K562 (cell line): ENCODE results near the gene YES1. TPM values are rescaled to one million over a fixed set of nuclear protein-coding genes. Genes with fewer than 3 reads are reported as not detected.

Experiments used
- ATAC-seq: fragments of 200-7000 bp; cut with Tn5 transposase; 3 replicates; pipeline ENCODE4 v1.9.1; 2020; ENCODE audit warnings: moderate library complexity
- BruUV-seq: library from RNA; stranded (reverse); fragments of 400-500 nt; replicated peaks from 2 replicates; lab custom pipeline; 2021; lab: Mats Ljungman, UMichigan
- CTCF ChIA-PET: fragments of 300-600 bp; formaldehyde crosslinking; extraction: SDS; loops from one replicate; lab custom pipeline; 2021; ENCODE audit warnings: low intra/inter-chr PET ratio; lab: Yijun Ruan, JAX
- POLR2A ChIA-PET: fragments of 300-600, 350-650 bp; sonication (Branson Sonifier 250); formaldehyde crosslinking; extraction: SDS; loops from one replicate; lab custom pipeline; 2021; ENCODE audit warnings: antibody characterized with exemption, inconsistent platforms; lab: Yijun Ruan, JAX
- DNase-seq, 4 experiments: peaks; one replicate each; pipeline versions ENCODE4 v3.0.0 to v3.0.0-alpha.2; 2011 to 2018; ENCODE audit warnings: low spot score in 3 of 4, mixed read lengths in 3 of 4; ENCODE audit errors: extremely low read depth in 1 of 4
- FAIRE-seq: peaks from 2 replicates; lab custom pipeline; 2011; peaks lifted over from hg19 to GRCh38; lab: Jason Lieb, UNC
- H2AFZ ChIP-seq: 2 replicates; pipeline ENCODE4 v1.6.0; 2011; ENCODE audit warnings: low read depth, low read length, control low read depth, inconsistent platforms
- H3K27ac ChIP-seq: fragments of 200-600 bp; 3 replicates; pipeline ENCODE4 v1.8.0; 2011; ENCODE audit warnings: low read depth, mild to moderate bottlenecking, control low read depth, inconsistent platforms, low read length, moderate library complexity, mixed read lengths; ENCODE audit errors: extremely low read depth
- H3K27me3 ChIP-seq, 2 experiments: fragments of 300-600 bp in 1 of 2; 2 replicates in 1 of 2; 3 replicates in 1 of 2; pipeline versions ENCODE4 v1.6.0 to v1.8.0; 2011; ENCODE audit warnings: inconsistent platforms in 2 of 2, low read length in 2 of 2, mild to moderate bottlenecking in 1 of 2, mixed read lengths in 1 of 2, moderate library complexity in 1 of 2; ENCODE audit not compliant: control insufficient read depth in 2 of 2, insufficient read depth in 2 of 2
- H3K36me3 ChIP-seq: fragments of 300-600 bp; 3 replicates; pipeline ENCODE4 v1.8.0; 2011; ENCODE audit warnings: mild to moderate bottlenecking, low read length, inconsistent platforms; ENCODE audit not compliant: control insufficient read depth, insufficient read depth
- H3K4me1 ChIP-seq, 2 experiments: fragments of 200-600 bp in 1 of 2; replicated peaks in 1 of 2; 2 replicates in 1 of 2; 3 replicates in 1 of 2; pipeline versions ENCODE4 v1.5.1 to v1.8.0; 2011; ENCODE audit warnings: inconsistent platforms in 2 of 2, low read length in 2 of 2, mild to moderate bottlenecking in 1 of 2, mixed read lengths in 1 of 2, moderate library complexity in 1 of 2; ENCODE audit not compliant: control insufficient read depth in 2 of 2, insufficient read depth in 2 of 2
- H3K4me2 ChIP-seq: 2 replicates; pipeline ENCODE4 v1.6.1; 2011; ENCODE audit warnings: low read length, control low read depth, inconsistent platforms, mixed read lengths; ENCODE audit not compliant: insufficient read depth
- H3K4me3 ChIP-seq: fragments of 200-600 bp; sonication (generic), shearing (Covaris generic); 2 replicates; pipeline ENCODE4 v1.5.1; 2016; ENCODE audit warnings: control low read depth, inconsistent platforms
- H3K79me2 ChIP-seq: fragments of 200-600 bp; 3 replicates; pipeline ENCODE4 v1.8.0; 2011; ENCODE audit warnings: low read length, inconsistent platforms; ENCODE audit not compliant: control insufficient read depth, insufficient read depth
- H3K9ac ChIP-seq, 2 experiments: 2 replicates each; pipeline versions ENCODE4 v1.6.0 to v1.6.1; 2011; ENCODE audit warnings: low read depth in 2 of 2, low read length in 2 of 2, control low read depth in 1 of 2, inconsistent platforms in 1 of 2, mild to moderate bottlenecking in 1 of 2, mixed read lengths in 1 of 2; ENCODE audit not compliant: insufficient read depth in 1 of 2
- H3K9me1 ChIP-seq: one replicate; pipeline ENCODE4 v1.6.0; 2011; ENCODE audit warnings: inconsistent platforms, mild to moderate bottlenecking, low read length, moderate library complexity; ENCODE audit not compliant: control insufficient read depth, insufficient read depth
- H3K9me3 ChIP-seq: replicated peaks from 2 replicates; pipeline ENCODE4 v1.5.1; 2011; ENCODE audit warnings: low read depth, low read length, inconsistent platforms; ENCODE audit not compliant: control insufficient read depth, insufficient read depth
- H4K20me1 ChIP-seq: replicated peaks from 2 replicates; pipeline ENCODE4 v1.6.1; 2011; ENCODE audit warnings: low read length, inconsistent platforms, mixed read lengths; ENCODE audit not compliant: control insufficient read depth, insufficient read depth
- ATF1 ChIP-seq, 2 experiments: fragments of 450-650 bp in 1 of 2; IDR thresholded peaks; 2 replicates each; pipeline ENCODE4 v1.6.1; 2016; ENCODE audit warnings: missing compliant biosample characterization in 1 of 2, missing genetic modification characterization in 1 of 2
- ETS2 ChIP-seq: IDR thresholded peaks from 2 replicates; pipeline ENCODE4 v1.6.1; 2016; ENCODE audit warnings: borderline replicate concordance, missing genetic modification characterization, mild to moderate bottlenecking, moderate library complexity, missing compliant biosample characterization; ENCODE audit not compliant: poor library complexity, severe bottlenecking
- FOXO4 ChIP-seq: fragments of 450-650 bp; formaldehyde crosslinking; IDR thresholded peaks from 2 replicates; pipeline ENCODE4 v1.4.0; 2020; ENCODE audit warnings: mild to moderate bottlenecking, moderate library complexity
- FOXP1 ChIP-seq: sonication (generic); formaldehyde crosslinking; IDR thresholded peaks from 2 replicates; pipeline ENCODE4 v1.8.0; 2022; ENCODE audit warnings: mild to moderate bottlenecking, missing genetic modification reagents
- KLF10 ChIP-seq: fragments of 250-450 bp; sonication (Bioruptor Pico); IDR thresholded peaks from 2 replicates; pipeline ENCODE4 v1.6.1; 2021; ENCODE audit warnings: matching md5 sums
- MCM2 ChIP-seq: fragments of 450-650 bp; IDR thresholded peaks from 2 replicates; pipeline ENCODE4 v1.6.1; 2017; ENCODE audit warnings: low read depth, mild to moderate bottlenecking
- NFIC ChIP-seq: fragments of 450-650 bp; IDR thresholded peaks from 2 replicates; pipeline ENCODE4 v1.6.1; 2017; ENCODE audit warnings: mild to moderate bottlenecking, inconsistent platforms
- RBM15 ChIP-seq: fragments of 200-400 bp; formaldehyde crosslinking; IDR thresholded peaks from 2 replicates; pipeline ENCODE4 v1.6.1; 2018; ENCODE audit warnings: mild to moderate bottlenecking, low read length, moderate library complexity; ENCODE audit not compliant: insufficient read depth
- RFX7 ChIP-seq: fragments of 250-450 bp; sonication (Bioruptor Pico); IDR thresholded peaks from 2 replicates; pipeline ENCODE4 v1.5.1; 2021; ENCODE audit warnings: mild to moderate bottlenecking
- SMARCB1 ChIP-seq: IDR thresholded peaks from 2 replicates; pipeline ENCODE4 v1.6.1; 2011; ENCODE audit warnings: improper control_type of control experiment, low read depth; ENCODE audit not compliant: insufficient read length
- SNAPC5 ChIP-seq: fragments of 250-450 bp; sonication (Bioruptor Pico); IDR thresholded peaks from 2 replicates; pipeline ENCODE4 v1.8.0; 2021; ENCODE audit warnings: moderate library complexity, mild to moderate bottlenecking, inconsistent platforms
- TARDBP ChIP-seq: fragments of 450-650 bp; IDR thresholded peaks from 2 replicates; pipeline ENCODE4 v1.6.1; 2016
- ZNF133 ChIP-seq: fragments of 250-450 bp; sonication (Bioruptor Pico); IDR thresholded peaks from 2 replicates; pipeline ENCODE4 v1.4.0; 2020; ENCODE audit warnings: mild to moderate bottlenecking
- ZNF212 ChIP-seq: fragments of 450-650 bp; formaldehyde crosslinking; IDR thresholded peaks from 2 replicates; pipeline ENCODE4 v1.4.0; 2020; ENCODE audit warnings: mild to moderate bottlenecking
- ZNF263 ChIP-seq: sonication (generic); formaldehyde crosslinking; IDR thresholded peaks from 2 replicates; pipeline ENCODE4 v1.8.0; 2022; ENCODE audit warnings: mild to moderate bottlenecking, missing genetic modification reagents, borderline replicate concordance
- ZNF3 ChIP-seq: fragments of 250-450 bp; sonication (Bioruptor Pico); IDR thresholded peaks from 2 replicates; pipeline ENCODE4 v1.5.0; 2021; ENCODE audit warnings: mild to moderate bottlenecking, moderate library complexity
- ZNF398 ChIP-seq: fragments of 250-450 bp; sonication (Bioruptor Pico); IDR thresholded peaks from 2 replicates; pipeline ENCODE4 v1.8.0; 2021; ENCODE audit warnings: moderate library complexity, mild to moderate bottlenecking, inconsistent platforms
- ZNF444 ChIP-seq: fragments of 250-450 bp; sonication (Bioruptor Pico); IDR thresholded peaks from 2 replicates; pipeline ENCODE4 v1.4.0; 2020; ENCODE audit warnings: mild to moderate bottlenecking, moderate library complexity
- ZNF589 ChIP-seq: fragments of 200-800 bp; sonication (Bioruptor generic); IDR thresholded peaks from 2 replicates; pipeline ENCODE4 v1.6.1; 2016; ENCODE audit warnings: low read depth, missing genetic modification characterization, missing compliant biosample characterization
- ZNF830 ChIP-seq: fragments of 250-450 bp; sonication (Bioruptor Pico); IDR thresholded peaks from 2 replicates; pipeline ENCODE4 v1.5.0; 2021; ENCODE audit warnings: mild to moderate bottlenecking
- WGBS: fragments of 100-300 bp; shearing (Covaris generic); methylation state at CpG from one replicate; pipeline ENCODE4 v1.1.6; 2016; ENCODE audit warnings: low coverage, mixed read lengths; ENCODE audit not compliant: insufficient coverage; ENCODE audit errors: missing lambda C conversion rate; 5-methylcytosine and 5-hydroxymethylcytosine counted together
- in situ Hi-C: fragments of 300-500 bp; cut with MboI; formaldehyde crosslinking; loops from 4 replicates; pipeline ENCODE4 v1.15.0; 2018; ENCODE audit warnings: inconsistent platforms, mixed read lengths
- intact Hi-C: fragments of 100-400 bp; cut with micrococcal nuclease; formaldehyde crosslinking; loops from 2 replicates; pipeline ENCODE4 v1.14.2; 2022
- polyA plus RNA-seq, 8 experiments: library from polyadenylated mRNA; depleted of rRNA in 4 of 8; stranded (reverse) in 5 of 8; unstranded in 3 of 8; fragments of >200 nt; fragmentation: Nextera tagmentation in 2 of 8; fragmentation: Illumina TruSeq in 1 of 8; extraction: Ambion mirVana in 2 of 8; extraction: Trizol in 1 of 8; gene quantifications; 2 replicates each; pipeline versions ENCODE4 v1.2.1 to v1.2.3, GENCODE V29; 2011 to 2014; ENCODE audit warnings: inconsistent platforms in 1 of 8, missing spikeins in 1 of 8
- total RNA-seq, 7 experiments: library from RNA; depleted of rRNA in 6 of 7; stranded (reverse); fragments of >200 nt in 6 of 7; fragmentation: Illumina TruSeq in 2 of 7; extraction: Trizol in 2 of 7; gene quantifications; 2 replicates each; pipeline versions ENCODE4 v1.2.1 to v1.2.3, GENCODE V29; 2011 to 2021; ENCODE audit warnings: low replicate concordance in 1 of 7

The YES1 gene
- total and polyA plus RNA-seq, 9 of the 15 experiments (the other 6 are each of a cell fraction or from before 2014, with no cell fraction given) = 37.2 to 115 (median 77.7) TPM

GRCh38 chr18:778194-778927 lies 33.7 kb downstream of the YES1 start:
- H3K4me1 ChIP-seq = peaks cover 33 to 76% of the 10 kb centered on the region in 2 experiments
- no TSS peak for BruUV-seq
- TF ChIP-seq ZNF263 (CRISPR knock-in tag) = no peak
- TF ChIP-seq NFIC = peak; percentile 89
- no peak for TF ChIP-seq KLF10 (CRISPR knock-in tag)
- TF ChIP-seq ZNF212 (CRISPR knock-in tag) = no peak
- no peak for TF ChIP-seq ZNF3 (CRISPR knock-in tag)
- TF ChIP-seq ZNF830 (CRISPR knock-in tag) = no peak
- TF ChIP-seq ZNF444 = no peak
- no peak for TF ChIP-seq ZNF589 (CRISPR knock-in tag)
- no peak for TF ChIP-seq FOXO4 (CRISPR knock-in tag)
- TF ChIP-seq RFX7 (CRISPR knock-in tag) = no peak
- TF ChIP-seq SMARCB1 = peak; percentile 13
- no peak for TF ChIP-seq RBM15
- no peak for TF ChIP-seq FOXP1 (CRISPR knock-in tag)
- TF ChIP-seq SNAPC5 (CRISPR knock-in tag) = peak; percentile 44; the same call in 1 of the 2 replicates
- no peak for TF ChIP-seq TARDBP
- TF ChIP-seq ETS2 (tag) = no peak
- no peak for TF ChIP-seq ATF1 (CRISPR knock-in tag; IDR thresholded peaks at IDR 0.05)
- no peak for TF ChIP-seq ATF1 (tag; IDR thresholded peaks at IDR 0.05)
- TF ChIP-seq MCM2 = no peak
- no peak for TF ChIP-seq ZNF398 (CRISPR knock-in tag)
- no peak for TF ChIP-seq ZNF133 (CRISPR knock-in tag)

More at GRCh38 chr18:778194-778927, 33.7 kb downstream of the YES1 start:
- Histone ChIP-seq H3K27me3 (no peaks in the 10 kb centered on the region), H3K9me3 (no peaks in the 10 kb centered on the region), H3K9me1 (no peaks in the 10 kb centered on the region), H4K20me1 (peaks cover 17% of the 10 kb centered on the region), H3K27ac (peak overlapping the region; percentile 54; the same call in 2 of the 3 replicates), H3K4me3 (no peak overlapping the region), H3K79me2 (peaks cover 100% of the 10 kb centered on the region), H3K9ac (peak overlapping the region in 1 of 2 experiments; percentile 1; a peak in 1 of 4 replicates), H3K36me3 (peaks cover 33% of the 10 kb centered on the region), H3K4me2 (no peak overlapping the region; the same call in 1 of the 2 replicates), H2AFZ (no peak overlapping the region)
- CTCF ChIA-PET = interaction anchor here (0.7 kb wide), 1 partner anchor 54 kb away, joined by 3 read pairs; no protein-coding TSS in a partner anchor
- WGBS = 38% methylated on average over 4 of the region's 4 CpGs
- POLR2A ChIA-PET = interaction anchor here (0.7 kb wide), 1 partner anchor 34 kb away, joined by 3 read pairs; no protein-coding TSS in a partner anchor
- in situ Hi-C loops (no loop called here), intact Hi-C loops (no loop called here)
- peak; percentile 14 for ATAC-seq
- FAIRE-seq = no peak
- peak in 1 of 4 experiments; percentile 40 for DNase-seq
